Hepatocyte (in vitro differentiated cells): ENCODE results near the gene PIK3R5.

Experiments used
- CTCF ChIP-seq: fragments of 200-600 bp; sonication (generic); IDR thresholded peaks from 2 replicates; pipeline ENCODE4 v1.5.1; 2016; ENCODE audit warnings: antibody characterized with exemption, mild to moderate bottlenecking; ENCODE audit not compliant: poor library complexity
- EZH2 ChIP-seq: fragments of 200-600 bp; sonication (generic); IDR thresholded peaks from 2 replicates; pipeline ENCODE4 v1.6.1; 2016; ENCODE audit warnings: antibody characterized with exemption, mild to moderate bottlenecking, borderline replicate concordance
- EZH2phosphoT487 ChIP-seq: fragments of 200-600 bp; sonication (generic); IDR thresholded peaks from one replicate; pipeline ENCODE4 v1.6.1; 2018; ENCODE audit warnings: antibody characterized with exemption, mild to moderate bottlenecking, low read depth, moderate library complexity; ENCODE audit not compliant: unreplicated experiment, severe bottlenecking

GRCh38 chr17:8892338-8892690 lies 73.2 kb downstream of the PIK3R5 start:
- TF ChIP-seq CTCF (no peak), EZH2phosphoT487 (no peak), EZH2 (no peak)
